Activated CD8-positive, alpha-beta memory T cell treated with anti-CD3 and anti-CD28 coated beads for 24 hours (primary cell): ENCODE results near the gene CFD.
"Not testable (repeated sequence)": the region's sequence is repeated elsewhere in the genome, so short reads cannot be mapped to it uniquely, and the experiment has no call there.

Experiments used
- DNase-seq: peaks from one replicate; pipeline ENCODE4 v3.0.0-alpha.2; 2020

CFD gene

GRCh38 chr19:872266-872951 lies 12.9 kb downstream of the CFD start:
- peak; percentile 84 for DNase-seq

DNA sequence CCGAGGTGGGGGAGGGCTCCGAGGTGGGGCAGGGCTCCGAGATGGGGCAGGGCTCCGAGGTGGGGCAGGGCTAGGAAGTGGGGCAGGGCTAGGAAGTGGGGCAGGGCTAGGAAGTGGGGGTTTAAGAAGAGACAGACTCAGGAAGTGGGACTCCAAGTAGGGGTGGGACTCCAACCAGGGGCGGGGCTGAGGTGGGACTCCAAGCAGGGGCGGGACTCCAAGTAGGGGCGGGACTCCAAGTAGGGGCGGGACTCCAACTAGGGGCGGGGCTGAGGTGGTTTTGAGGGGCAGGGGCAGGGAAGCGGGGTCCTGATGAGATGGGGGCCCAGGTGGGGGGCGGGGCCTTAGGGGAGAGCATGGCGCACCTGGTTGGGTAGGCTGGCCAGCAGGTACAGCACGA lies 13.6 kb downstream of the CFD start:
- DNase-seq: peak; percentile 79

- no peak for DNase-seq
These were observed 14.1 kb downstream of the CFD start for GRCh38 chr19:873561-874041.

- DNase-seq: no peak
These were observed 15.9 kb downstream of the CFD start for GRCh38 chr19:875265-875879.

DNA sequence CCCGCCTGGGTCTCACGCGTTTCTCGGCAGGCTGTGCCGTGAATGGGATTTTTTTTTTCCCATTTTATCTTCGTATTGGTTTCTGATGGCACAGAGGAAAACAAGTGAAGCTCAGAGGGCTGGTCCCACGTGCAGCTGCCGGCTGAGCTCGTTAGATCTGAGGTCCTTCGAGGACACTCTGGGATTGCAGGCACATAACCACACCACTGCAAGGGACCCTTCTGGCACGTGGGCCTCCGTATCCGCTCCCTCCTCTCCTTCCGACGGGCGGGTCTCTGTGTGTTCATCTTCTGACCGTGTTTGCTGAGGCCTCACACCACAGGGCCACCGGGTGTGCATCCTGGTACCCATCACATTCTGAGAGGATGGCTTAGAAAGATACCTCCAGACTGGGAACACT lies 16.6 kb downstream of the CFD start:
- no peak for DNase-seq

DNA sequence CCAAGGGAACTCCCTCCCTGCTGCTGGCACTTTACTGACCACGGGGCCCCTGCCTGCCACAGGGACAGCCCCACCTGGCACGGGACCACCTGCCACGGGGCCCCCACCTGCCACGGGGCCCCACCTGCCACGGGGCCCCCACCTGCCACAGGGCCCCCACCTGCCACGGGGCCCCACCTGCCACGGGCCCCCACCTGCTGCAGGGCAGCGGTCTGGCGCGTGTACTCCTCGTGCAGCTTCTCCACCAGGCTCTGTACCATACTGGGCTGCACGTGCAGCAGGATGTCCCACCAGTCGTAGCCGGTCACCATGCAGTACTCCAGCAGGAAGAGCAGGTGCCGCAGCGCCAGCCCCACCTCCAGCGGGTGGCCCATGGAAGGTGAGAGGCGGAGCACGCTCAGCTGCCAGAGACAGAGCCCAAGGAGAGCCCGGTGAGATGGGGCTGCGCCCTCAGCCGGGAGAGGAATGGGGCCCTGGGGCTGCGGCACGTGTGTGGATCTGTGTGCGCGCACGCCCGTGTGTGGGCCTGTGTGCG lies 17.4 kb downstream of the CFD start:
- no peak for DNase-seq

DNA sequence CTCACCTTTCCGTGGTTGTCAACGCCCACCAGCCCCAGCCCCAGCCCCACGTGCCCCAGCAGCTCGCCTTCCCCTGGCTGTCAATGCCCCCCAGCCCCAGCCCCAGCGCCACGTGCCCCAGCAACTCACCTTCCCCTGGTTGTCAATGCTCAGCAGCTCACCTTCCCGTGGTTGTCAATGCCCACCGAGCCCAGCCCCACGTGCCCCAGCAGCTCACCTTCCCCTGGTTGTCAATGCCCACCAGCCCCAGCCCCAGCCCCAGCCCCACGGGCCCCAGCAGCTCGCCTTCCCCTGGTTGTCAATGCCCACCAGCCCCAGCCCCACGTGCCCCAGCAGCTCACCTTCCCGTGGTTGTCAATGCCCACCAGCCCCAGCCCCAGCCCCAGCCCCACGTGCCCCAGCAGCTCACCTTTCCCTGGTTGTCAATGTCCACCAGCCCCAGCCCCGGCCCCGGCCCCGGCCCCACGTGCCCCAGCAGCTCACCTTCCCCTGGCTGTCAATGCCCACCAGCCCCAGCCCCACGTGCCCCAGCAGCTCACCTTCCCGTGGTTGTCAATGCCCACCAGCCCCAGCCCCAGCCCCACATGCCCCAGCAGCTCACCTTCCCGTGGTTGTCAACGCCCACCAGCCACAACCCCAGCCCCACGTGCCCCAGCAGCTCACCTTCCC lies 18.7 kb downstream of the CFD start:
- not testable (repeated sequence) for DNase-seq

DNA sequence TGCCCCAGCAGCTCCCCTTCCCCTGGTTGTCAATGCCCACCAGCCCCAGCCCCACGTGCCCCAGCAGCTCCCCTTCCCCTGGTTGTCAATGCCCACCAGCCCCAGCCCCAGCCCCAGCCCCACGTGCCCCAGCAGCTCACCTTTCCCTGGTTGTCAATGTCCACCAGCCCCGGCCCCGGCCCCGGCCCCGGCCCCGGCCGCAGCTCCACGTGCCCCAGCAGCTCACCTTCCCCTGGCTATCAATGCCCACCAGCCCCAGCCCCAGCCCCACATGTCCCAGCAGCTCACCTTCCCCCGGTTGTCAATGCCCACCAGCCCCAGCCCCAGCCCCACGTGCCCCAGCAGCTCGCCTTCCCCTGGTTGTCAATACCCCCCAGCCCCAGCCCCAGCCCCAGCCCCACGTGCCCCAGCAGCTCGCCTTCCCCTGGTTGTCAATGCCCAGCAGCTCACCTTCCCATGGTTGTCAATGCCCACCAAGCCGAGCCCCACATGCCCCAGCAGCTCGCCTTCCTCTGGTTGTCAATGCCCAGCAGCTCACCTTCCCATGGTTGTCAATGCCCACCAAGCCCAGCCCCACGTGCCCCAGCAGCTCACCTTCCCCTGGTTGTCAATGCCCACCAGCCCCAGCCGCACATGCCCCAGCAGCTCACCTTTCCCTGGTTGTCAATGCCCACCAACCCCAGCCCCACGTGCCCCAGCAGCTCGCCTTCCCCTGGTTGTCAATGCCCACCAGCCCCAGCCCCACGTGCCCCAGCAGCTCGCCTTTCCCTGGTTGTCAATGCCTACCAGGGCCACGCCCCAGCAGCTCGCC lies 19.5 kb downstream of the CFD start:
- not testable (repeated sequence) for DNase-seq

DNA sequence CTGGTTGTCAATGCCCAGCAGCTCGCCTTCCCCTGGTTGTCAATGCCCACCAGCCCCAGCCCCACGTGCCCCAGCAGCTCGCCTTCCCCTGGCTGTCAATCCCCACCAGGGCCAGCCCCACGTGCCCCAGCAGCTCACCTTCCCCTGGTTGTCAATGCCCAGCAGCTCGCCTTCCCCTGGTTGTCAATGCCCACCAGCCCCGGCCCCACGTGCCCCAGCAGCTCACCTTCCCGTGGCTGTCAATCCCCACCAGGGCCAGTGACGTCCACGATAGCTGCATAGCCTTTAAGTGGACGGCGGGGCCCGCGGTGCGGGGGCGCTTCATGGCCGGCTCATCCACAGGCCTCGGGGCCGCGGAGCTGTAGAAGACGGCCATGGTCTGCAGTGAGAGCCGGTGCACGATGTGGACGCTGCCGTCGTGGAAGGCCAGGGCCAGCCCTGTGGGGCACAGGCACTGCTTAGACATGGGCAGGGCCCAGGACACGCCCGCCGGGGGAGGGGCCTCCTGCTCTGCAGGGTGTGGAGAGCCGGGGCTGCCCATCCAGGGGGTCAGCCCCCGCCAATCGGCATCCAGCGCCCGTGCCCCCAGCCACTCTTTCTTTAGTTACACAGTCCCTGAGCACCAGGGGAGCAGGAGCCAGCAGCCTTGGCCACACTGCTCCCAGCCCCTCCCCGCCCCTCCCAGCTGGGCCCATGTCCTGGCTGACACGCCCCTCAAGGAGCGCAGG lies 20.4 kb downstream of the CFD start:
- no peak for DNase-seq

GRCh38 chr19:881385-882071 lies 22.1 kb downstream of the CFD start:
- no peak for DNase-seq

DNA sequence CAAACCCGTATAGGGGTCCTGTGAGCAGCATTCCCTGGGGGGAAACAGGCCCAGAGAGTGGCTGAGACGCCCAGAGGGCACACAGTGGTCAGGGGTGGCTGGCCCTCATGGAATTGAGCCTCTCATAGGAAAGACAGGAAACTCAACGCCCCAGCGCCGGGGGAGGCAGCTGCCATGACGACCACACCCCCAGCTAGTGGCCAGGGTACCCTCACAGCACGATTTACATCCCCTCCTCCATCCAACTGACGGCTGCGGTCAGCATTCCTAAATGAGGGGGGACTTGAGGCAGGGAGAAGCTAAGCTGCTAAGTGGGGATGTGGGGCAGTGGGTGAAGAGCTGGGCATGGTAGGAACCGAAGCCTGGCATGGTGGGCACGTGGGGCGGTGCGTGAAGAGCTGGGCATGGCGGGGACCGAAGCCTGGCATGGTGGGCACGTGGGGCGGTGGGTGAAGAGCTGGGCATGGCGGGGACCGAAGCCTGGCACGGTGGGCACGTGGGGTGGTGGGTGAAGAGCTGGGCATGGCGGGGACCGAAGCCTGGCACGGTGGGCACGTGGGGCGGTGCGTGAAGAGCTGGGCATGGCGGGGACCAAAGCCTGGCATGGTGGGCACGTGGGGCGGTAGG lies 23.5 kb downstream of the CFD start:
- no peak for DNase-seq

DNA sequence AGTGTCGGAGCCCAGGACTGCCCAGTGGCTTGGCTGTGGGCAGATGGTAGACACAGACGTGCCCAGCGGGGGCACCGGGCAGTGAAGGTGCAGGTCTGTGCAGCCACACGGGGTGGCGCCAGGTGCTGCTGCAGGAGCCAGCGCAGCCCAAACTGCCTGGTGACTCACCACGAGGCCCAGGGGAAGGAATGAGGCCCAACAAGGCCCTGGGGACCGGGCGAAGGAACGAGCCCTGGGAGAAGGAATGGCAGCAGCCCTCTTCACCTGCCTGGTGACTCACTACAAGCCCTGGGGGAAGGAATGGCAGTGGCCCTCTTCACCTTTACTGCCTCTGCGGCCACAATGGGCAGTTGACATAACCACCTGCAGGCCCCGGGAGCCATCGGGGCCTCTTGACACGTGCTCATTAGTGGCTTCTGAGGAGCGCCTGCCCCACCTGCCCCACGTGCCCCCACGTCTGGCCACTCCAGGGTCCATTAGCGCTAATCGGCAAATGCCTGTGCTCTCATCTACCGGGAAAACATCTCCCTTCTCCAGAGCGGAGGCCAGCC lies 24.3 kb downstream of the CFD start:
- DNase-seq: no peak

DNA sequence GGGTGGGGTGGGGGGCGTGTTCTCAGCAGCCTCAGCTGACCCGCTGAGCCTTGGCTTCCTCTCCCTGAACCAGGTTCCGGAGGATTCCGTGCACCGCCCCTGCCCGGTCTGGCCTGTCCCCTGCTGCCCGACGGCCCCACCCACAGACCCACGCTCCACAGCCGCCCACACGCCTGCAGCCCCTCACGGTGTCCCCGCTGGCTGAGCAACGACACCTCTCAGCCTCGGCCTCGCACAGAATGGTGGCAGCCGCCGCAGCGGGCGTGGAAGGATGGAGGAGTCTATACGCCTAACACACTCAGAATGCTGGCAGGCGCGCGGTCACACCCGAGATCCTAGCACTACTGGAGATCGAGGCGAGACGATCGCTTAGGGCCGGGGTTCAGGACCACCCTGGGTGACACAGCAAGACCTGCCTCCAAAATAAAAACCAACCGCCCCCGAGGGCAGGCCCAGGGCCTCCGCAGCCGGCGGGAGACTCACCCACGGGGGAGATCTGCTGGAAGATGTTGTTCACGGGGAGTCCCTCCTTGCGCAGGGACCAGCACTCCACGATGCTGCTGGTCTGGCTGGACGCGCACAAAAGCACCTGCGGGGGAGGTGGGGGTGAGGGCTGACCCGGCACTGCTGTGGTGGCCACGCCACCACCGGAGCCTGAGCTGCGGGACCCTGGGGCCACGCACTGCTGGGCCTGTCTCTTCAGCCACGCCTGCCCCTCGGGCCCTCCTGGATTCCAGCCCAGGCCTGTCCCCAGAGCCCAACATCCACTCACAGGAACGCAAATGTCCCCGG lies 25.2 kb downstream of the CFD start:
- DNase-seq: no peak

DNA sequence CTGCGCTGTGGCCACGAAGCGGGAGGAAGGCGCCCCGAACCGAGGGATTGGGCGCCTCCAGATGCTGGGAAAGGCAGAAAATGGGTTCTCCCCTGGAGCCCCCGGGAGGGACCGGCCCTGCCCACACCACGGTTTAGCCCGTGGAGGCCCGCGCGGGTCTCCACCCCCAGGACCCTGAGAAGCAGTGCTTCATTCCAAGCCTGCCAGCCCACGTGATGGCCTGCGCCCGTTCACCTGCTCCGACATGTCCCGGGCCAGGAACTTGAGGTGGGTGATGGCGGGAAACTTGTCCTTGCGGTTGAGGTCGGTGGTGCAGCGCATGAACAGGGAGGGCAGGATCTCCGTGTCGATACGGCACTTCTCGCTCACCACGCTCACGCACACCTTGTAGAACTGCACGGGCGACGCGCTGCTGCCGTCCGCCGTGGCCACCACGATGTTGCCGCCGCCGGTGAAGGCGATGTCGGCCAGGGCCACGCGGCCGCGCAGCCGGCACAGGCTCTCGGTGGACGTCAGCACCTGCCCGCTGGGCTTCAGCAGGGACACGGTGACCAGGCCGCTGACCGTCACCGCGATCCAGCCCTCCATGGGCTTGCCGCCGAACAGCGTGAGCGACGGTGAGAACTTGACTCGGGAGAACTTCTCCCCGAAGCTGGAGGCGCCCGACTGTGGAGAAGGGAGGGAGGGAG lies 26.2 kb downstream of the CFD start:
- no peak for DNase-seq

GRCh38 chr19:887072-887471 lies 27.6 kb downstream of the CFD start:
- DNase-seq: no peak

DNA sequence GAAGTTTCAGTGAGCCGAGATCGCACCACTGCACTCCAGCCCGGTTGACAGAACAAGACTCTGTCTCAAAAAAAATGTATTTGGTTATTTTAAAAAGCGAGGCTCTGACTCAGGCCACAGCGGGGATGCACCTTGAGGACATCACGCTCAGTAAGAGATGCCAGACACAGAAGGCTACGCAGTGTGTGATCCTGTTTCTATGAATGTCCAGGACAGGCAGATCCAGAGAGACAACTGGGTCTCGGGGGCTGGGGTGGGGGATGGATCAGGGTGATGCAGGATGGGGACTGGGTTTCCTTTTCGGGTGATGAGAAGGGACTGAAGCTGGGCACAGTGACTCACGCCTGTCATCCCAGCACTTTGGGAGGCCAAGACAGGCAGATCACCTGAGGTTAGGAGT lies 28.1 kb downstream of the CFD start:
- DNase-seq: no peak

GRCh38 chr19:888581-889385 lies 29.3 kb downstream of the CFD start:
- DNase-seq: no peak

DNA sequence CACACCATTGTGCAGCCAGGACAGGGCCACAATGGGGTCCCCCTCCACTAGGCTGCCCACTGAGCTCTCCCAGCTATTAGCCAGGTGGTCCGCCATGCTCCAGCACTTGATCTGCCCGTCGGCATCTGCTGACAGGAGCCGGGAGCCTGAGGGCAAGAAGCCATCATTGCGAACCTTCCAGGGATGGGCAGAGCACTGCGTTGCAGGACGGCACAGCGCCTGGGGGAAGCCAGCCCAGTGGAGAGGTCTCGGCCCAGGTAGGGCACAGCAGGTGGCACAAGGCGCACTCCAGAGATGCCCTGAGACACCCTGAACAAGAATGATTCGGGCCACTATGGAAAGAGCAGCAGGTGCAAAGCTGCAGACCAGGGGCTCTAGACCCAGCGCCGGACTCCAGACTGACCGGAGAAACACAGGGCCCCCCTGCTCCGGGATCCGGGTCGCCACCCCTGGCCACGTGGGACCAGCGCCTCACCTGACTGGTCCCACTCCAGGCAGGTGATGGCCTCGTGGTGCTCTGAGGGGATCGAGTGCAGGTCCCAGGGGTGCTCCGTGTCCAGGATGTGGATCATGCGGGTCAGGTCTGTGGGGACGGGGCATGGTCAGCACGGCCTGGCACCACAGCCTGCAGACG lies 30.3 kb downstream of the CFD start:
- no peak for DNase-seq
